DMS 273 (cell line): Measurements from ENCODE around the gene RAB36.
A peak's percentile ranks its signal among the peaks of the same experiment; 100 is the strongest.

Experiments
- DNase-seq: peaks from one replicate; lab custom pipeline; 2025; ENCODE audit not compliant: unreplicated experiment; lab: John Stamatoyannopoulos, UW

RAB36 gene, protein sequence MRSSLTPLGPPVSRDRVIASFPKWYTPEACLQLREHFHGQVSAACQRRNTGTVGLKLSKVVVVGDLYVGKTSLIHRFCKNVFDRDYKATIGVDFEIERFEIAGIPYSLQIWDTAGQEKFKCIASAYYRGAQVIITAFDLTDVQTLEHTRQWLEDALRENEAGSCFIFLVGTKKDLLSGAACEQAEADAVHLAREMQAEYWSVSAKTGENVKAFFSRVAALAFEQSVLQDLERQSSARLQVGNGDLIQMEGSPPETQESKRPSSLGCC

DNA sequence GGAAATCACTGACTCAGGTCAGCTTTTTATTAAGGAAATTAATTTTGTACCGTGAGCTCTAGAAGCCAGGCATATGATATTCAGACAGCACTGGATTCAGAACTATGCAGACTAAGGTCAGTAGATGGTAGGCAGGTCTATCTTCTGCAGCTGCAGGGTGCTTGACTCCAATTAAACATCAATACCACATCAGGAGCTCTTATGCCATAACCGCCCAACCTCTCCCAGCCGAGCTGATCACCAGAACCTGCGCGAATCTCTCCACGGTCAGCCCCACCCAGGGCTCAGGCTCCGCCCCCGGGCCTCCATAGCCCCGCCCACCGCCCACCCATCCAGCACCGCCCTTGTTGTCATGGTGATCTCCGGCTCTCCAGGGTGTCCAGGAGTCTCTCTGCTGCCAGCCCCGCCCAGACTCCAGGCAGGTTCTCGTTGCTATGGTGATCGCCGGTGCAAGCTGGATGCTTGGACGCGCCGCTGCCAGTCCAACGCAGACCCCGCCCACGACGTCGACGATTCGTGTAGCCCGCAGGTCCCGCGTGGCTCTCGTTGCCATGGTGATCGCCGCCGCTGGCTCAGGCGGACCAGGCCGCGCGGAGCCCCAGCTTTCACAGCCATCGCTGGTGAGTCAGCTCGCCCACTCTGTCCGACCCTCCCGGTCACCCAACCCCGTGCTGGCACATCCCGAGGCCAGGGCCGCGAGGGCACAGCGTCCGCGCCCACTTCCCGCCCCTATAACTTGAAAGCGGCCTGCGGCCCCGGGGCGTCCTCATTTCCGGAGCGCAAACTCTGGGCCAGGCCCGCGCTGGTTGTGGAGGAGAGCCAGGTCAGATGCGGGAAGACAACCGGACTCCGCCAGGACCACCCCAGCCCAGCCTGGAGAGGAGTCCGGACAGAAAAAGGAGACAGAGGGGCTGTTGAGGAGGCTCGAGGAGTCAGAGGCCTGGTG, at the start of gene RAB36:
Gene RAB36 (plus strand): TSS at position 546 of the 946 bp plus-strand sequence. CDS start 1,140 bp downstream, outside the sequence.
- DNase-seq: peak; percentile 99

DNA sequence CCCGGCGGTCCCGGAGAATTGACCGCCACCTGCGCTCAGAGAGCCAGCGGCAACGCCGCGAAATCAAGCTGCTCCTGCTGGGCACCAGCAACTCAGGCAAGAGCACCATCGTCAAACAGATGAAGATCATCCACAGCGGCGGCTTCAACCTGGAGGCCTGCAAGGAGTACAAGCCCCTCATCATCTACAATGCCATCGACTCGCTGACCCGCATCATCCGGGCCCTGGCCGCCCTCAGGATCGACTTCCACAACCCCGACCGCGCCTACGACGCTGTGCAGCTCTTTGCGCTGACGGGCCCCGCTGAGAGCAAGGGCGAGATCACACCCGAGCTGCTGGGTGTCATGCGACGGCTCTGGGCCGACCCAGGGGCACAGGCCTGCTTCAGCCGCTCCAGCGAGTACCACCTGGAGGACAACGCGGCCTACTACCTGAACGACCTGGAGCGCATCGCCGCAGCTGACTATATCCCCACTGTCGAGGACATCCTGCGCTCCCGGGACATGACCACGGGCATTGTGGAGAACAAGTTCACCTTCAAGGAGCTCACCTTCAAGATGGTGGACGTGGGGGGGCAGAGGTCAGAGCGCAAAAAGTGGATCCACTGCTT, 49.4 kb upstream of the RAB36 start:
- DNase-seq: no peak

DNA sequence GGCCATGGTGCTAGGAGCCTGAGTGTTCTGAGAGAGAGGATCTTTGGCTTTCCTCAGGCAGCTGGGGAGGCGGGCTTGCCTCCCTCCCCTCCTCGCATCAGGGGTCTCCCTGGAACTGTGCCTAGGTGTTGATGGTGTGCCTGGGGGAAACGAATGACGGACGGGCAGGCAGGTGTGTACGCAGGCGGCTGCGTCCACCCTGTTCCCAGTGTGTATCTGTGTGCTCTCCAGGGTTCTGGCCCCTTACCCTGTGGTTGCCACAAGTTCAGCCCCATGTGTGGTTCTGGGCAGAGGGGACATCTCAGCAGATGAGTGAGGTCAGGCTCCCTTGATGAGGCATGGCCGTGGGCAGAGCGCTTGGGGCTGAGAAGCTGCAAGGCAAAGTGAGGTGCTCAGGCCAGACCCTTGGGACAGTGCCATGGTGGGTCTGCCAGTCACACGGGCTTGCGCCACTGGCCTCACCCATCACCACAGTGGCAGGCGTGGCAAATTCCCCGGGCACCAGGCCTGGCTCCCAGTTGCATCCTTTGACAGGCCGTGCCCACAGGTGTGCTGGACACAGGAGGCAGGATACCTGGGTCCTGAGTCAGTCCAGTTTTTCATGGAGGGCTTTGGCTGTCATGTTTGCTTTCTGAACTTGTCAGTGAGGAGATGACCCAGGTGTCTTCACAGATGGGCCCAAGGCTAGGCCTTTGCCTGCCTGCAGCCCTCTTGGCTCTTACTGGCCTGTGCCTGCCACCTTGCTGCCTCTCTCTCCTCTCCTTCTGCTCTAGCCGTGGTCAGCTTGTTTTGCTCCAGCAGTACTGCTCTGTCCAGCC, 47.7 kb upstream of the RAB36 start:
- DNase-seq: no peak

DNA sequence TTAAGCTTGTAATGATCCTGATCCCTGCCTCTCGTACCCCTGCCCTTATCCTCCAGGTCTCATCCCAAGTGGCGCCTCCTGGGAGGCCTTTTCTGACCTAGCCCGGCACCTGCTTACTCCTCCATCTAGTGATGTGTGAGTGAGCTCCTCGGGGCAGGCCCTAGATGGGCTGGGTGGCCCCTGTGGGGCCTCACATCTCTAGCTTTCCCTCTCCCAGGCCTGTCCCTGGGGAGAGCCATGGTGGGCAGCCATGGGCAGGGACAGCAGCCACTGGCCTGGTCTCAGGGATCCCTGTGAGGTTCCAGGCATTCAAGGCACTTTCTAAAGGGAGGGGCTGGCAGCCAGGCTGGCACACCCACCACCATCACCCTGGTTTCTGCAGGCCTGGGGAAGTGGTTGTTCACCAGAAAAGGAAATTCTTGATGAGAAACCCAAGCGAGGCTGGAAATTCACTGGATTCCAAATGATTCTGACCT, 47.0 kb upstream of the RAB36 start:
- DNase-seq: no peak

DNA sequence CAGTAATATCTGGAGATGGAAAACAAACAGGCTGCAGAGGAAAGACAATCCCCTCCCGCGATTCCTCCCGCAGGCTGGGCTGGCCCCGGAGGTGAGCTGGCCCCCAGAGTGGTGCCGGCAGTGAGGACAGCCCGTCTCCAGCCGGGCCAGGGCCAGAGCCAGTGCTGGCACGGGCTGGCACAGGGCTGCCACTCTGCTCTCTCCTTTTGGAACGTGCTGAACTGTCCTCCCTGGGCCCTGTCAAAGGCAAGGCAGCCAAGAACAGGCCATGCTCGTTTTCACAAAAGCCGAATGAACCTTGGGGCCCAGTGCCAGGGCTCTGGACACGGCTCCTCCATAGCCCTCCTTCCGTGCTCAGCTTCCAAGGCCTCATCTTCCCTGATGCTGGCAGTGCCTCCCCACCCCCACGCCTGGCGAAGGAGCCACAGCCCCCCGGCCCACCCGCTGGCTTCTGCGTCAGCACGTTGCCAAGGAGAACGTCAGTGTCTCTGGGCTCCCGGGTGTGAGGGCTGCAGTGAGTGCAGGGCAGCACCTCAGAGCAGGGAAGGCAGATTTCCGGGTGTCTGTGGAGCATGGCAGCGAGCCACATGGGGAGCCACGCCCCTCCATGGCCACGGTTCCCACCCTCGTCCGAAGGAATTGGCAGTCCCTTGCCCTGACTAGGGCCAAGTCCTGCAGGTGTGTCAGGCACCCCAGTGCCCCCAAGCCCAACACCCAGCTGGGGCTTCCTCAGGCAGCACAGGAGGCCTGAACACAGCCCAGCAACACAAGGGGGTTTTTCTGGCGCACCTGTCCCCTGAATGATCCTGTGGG, 46.4 kb upstream of the RAB36 start:
- DNase-seq: no peak

DNA sequence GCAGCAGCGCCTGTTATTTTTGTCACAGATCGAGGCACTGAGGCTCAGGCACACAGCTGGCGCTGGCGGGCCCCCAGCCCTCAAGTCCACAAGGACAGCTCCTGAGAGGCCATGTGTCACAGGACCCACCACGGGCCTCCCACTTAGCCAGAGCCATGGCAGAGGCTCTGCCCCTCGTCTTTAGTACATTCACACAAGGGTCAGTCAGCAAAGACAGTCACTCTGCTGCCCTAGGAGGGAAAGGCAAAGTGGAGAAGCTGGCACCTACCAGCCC, 45.8 kb upstream of the RAB36 start:
- DNase-seq: no peak

DNA sequence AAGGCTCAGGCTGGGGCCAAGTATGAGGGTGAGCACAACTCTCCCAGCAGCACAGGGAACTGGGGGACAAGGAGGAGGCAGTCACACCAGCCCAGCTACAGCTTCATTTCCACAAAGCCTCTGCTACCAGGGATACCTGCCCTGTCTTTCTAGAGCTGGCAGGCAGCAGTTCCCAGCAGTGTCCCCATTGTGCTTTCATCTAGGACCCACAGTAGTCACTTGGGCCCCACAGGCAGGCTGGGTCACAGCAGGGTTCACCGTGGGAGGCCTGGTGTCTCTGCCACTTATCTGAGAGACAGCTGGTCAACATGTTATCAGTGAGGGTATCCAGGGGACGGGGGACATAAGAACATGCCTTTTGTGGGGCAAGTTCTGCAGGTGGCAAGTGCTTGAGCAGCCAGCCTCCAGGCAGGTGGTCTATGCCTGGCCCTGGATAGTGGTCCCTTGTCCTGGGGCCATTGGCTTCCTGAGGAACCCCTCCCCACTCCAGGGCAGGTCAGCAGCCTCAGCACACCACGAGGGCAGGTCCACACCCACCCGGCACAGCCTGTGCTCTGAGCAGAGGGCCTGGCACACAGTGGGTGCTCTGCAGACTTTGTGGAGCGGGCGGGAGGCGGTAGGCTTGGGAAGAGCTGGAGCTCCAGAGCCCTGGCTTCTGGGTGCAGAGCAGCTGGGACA, 45.0 kb upstream of the RAB36 start:
- no peak for DNase-seq

DNA sequence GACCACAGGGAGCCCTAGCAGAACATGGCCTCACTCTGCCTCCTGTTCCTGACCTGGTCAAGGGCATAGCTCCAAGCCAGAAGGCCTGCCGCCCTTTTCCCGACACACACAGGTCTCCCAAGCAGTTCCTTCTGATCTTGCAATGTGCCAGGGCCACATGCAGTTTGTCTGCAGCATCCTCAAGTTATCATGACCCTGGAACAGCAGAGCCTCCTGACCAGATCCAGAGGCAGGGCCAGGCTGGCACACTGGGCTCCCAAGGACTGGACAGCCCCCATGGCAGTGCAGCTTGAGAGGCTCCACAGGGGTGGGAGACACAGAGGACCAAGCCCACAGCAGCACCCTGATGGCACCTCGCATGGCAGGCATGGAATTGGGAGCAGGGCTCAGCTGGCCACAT, 43.8 kb upstream of the RAB36 start:
- no peak for DNase-seq

DNA sequence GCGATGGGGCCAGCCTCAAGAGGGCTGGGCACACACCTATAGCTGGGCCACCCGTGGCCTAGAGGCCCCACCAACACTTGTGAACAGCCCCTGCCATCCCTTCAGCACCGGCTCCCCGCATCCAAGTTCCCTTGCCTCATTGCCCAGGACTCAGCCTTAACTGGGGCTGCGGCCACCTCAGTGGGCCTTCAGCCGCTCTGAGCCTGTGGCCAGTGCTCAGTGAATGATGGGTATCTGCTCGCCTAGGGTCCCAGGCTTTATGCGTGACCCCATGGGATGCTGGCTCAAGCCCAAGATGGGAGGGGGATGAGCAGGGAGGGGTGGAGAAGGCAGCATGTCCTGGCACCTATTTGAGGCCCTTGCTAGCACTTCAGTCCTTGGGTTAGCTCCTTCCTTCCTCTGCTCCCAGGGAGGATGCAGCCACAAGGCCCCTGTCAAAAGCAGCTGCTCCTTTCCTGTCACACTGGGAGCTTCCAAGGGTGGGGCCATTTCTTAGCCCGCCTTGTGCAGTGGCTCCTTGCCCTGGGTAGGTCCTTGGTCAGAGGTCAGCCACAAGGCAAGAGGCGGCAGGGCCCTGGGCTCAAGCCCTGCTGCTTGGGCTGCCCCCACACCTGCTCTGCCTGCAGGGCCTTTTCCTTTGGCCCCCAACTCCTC, 43.1 kb upstream of the RAB36 start:
- DNase-seq: no peak

DNA sequence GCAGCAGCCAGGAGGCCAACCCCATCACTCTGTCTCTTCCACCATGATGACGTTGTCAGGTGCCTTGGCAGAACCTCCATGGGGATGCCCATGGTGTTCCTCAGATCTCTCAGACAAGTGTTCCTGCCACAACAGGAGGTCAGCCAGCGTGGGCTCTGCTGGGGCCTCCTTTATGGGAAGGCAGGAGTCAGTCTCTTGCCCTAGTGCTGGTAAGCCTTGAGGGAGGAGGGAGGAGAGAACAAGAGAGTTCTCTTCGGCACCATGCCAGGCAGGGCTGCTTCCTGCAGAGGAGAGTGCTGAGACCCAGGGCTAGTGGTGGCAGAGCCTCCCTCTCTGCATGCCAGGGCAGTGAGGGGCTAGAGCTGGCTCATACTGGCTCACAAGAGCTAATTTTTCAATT, 42.5 kb upstream of the RAB36 start:
- no peak for DNase-seq

DNA sequence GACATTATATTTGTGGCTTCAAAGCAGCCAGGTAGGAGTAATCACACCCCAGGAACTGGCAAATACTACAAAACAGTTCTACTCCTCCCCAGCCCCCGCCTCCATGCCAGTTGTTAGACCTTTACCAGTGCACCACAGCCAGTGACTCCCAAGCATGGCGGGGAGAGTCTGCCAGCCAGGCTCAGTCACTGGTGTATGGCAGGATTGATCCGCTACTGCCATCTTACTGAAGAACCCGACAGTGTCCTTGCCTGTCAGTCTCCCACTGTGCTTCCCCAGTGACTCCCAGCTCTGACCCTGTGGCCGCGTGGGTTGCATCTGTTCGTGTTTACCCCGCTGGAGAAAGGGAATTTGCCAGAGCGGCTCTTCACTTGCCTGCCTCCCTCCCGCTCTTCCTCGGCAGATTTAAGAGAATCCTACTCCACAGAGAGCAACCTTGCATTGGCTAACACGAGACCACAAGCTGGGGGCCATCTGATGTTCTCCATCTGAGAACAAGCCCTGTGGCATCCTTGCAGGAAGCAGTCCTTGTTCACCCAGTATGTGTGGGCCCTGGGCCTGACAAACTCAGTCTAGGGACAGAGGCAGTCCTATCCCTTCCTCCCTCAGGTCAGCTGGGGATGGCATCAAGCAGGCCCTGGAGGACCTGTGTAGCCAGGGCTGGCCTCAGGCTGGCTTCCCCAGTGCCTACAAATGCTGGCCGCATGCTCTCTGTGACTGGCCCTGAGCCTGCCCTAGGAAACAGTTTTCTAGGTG, 41.9 kb upstream of the RAB36 start:
- peak; percentile 16 for DNase-seq

DNA sequence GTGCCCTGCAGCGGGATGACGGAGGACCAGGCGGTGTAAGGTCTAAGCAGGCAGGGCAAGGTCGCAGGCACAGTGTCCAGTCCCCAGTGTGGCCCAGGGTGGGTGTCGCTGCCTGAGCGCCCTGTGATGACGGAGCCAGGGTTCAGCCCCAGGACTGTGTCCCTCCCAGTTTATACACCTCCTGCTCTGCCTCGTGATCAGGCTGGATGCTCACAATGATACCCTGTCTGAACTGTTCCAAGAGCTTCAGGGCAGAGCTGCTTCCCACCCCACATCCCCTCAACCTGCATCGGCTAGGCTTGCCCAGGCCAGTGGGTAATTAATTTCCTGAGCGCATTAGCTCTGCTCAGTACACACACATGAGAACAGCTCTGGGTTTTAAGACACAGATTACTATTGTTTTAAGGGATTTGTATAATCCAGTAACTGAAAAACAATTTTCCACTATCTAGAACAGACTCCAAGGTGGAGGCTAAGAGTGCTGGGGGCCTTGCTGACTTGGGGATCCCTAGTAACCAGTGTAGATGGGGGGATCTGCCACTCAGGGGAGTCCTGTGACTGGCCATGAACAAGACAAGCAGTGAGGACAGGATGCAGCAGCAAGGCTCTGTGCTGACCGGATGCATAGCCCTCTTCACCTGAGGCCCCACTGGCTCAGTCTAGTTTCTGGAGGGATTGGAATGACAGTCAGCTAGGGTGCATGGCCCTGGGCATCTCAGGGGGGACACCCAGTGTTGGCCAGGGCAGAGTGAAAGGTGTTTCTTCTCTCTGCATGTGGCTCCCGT, 40.9 kb upstream of the RAB36 start:
- DNase-seq: no peak

DNA sequence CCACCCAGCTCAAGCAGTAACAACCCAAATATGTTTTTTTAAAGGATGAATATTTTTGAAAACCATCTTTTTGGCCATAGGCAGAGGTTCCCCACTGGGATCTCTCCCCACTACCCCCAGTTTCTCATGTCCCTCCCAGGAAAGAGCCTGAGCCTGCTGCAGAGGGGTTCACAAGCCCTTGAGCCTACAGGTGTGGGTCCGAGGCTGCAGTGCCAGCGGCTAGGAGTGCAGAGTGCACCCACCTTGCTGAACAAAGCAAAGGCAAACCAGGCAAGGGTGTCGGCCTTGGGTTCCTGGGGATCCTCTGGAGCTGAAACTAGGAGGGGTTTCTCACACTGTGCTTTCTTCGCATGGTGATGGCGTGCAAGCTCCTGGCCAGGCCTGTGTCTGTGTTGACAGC, 40.0 kb upstream of the RAB36 start:
- DNase-seq: no peak

DNA sequence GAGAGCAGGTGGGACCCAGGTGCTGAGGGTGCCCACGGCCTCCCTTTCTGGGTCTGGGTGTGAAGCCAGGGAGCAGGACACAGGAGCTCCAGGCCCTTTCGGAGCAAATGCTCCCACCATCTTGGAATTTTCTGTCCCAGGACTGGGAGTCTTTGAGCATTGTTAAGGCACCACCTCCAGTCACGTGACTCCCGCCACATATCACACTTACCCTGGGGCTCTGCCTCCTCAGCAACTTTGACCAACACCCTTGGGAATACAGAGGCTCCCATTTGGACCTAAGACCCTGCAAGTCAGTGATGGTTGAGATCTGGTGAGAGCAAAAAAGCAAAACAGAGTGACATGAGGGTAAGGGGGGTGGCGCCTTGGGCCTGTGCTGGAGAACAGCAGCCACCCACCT, 39.4 kb upstream of the RAB36 start:
- no peak for DNase-seq

DNA sequence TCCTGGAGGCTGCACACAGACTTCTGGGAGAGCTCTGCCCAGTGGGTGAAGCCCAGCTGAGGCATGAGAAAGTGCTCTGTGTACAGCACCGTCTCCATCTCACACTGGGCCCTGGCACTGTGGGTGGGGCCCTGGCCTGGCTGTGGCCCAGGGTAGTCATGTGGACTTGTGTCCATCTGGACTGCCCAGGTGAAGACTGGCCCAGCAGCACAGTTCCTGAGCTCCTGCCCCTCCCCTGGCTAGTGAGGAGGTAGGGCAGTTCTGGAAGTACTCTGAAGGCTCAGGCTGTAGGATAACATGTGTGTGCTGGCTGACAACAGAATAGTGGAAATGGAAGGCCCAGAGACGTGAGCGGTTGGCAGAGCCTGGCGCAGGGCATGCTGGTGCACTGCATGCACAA, 38.9 kb upstream of the RAB36 start:
- DNase-seq: peak; percentile 12

DNA sequence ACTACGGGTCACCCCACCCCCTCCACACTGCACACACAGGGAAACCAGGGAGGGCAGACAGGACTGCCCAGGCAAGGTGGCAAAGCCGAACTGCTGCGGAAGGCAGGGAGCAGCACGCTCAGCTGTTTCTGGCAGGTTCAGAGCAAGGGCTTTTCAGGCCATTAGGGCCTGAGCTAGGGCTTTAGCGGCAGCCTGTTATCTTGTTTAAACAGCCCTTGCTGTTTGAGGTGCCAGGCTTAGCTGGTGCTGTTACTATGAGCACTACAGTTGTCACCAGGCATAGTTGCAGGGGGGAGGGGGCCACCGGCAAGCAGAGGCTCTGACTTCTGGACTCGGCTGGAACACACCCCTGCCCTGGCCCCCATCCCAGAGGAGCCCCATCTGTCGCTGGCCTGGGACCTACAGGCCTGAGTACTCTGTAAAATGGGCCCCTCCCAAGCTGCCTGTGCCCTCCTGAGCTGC, 38.3 kb upstream of the RAB36 start:
- peak; percentile 88 for DNase-seq

DNA sequence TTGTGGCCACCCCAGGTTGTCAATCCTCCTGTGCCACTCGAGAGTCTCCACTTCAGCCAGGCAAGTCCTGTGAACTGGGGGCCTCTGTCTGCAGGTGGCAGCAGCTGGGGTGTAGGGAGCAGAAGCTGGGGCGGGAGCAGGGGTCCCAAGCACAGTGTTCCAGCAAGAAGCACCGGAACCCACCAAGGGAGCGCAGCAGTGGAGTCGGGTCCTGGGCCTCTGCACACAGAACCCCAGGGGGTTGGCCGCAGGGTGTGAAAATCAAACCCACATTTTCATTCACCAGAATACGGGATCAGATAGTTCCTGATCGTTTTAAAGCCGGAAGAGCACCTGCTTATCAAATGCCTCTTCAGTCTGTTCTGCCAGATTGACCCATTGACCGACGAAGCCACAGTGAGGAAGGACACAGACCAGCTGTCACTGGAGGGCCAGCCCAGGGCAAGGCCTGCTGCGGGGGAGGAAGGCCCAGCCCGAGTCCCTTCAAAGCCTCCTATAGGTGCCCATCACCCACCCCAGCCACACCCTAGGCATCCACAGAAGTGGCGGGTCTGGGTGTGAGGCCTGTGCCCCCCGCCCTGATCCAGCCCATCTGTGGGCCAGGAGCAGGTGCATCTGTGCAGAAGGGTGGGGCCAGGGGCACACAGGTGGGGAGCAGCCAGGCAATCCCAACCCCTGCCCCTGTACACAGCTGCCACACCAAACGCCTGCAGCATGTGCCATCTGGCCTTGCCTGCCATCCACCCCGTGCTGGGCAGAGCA, 37.6 kb upstream of the RAB36 start:
- peak; percentile 80 for DNase-seq
